Measurements from ENCODE around the gene NT5DC3.

Gene NT5DC3

GRCh38 chr12:103778781-103779180 is 62.3 kb downstream of the NT5DC3 start:
- no peak for TF ChIP-seq CTCF (IDR thresholded peaks at IDR 0.05)
- no peak for DNase-seq (ENCODE audit: low spot score)
- Histone ChIP-seq H3K27ac (no peak overlapping the region), H3K4me3 (no peak overlapping the region)

GRCh38 chr12:103774977-103775560 is 66.0 kb downstream of the NT5DC3 start:
- no peak for DNase-seq (ENCODE audit: low spot score)
- no peak for TF ChIP-seq CTCF (IDR thresholded peaks at IDR 0.05)
- Histone ChIP-seq H3K4me3 (no peak overlapping the region), H3K27ac (no peak overlapping the region)

- no peak for TF ChIP-seq CTCF (IDR thresholded peaks at IDR 0.05)
- Histone ChIP-seq H3K27ac (peak overlapping the region in 1 of 2 donors; percentile 15), H3K4me3 (no peak overlapping the region)
- no peak for DNase-seq (ENCODE audit: low spot score)
These were observed 67.7 kb downstream of the NT5DC3 start for GRCh38 chr12:103773109-103773910.

GRCh38 chr12:103772367-103773108 is 68.5 kb downstream of the NT5DC3 start:
- Histone ChIP-seq H3K27ac (peak overlapping the region in 1 of 2 donors; percentile 15), H3K4me3 (no peak overlapping the region)
- no peak for TF ChIP-seq CTCF (IDR thresholded peaks at IDR 0.05)
- DNase-seq (ENCODE audit: low spot score): no peak

- H3K4me3 ChIP-seq: no peak overlapping the region
- H3K27ac ChIP-seq: peak overlapping the region in 1 of 2 donors; percentile 5
- no peak for DNase-seq (ENCODE audit: low spot score)
- peak; percentile 10 for TF ChIP-seq CTCF (IDR thresholded peaks at IDR 0.05)
These were observed 69.6 kb downstream of the NT5DC3 start for GRCh38 chr12:103771466-103771865.

GRCh38 chr12:103769240-103769945 is 71.6 kb downstream of the NT5DC3 start:
- no peak for TF ChIP-seq CTCF (IDR thresholded peaks at IDR 0.05)
- no peak for DNase-seq (ENCODE audit: low spot score)
- H3K27ac ChIP-seq: no peak overlapping the region
- no peak overlapping the region for H3K4me3 ChIP-seq
